ENCODE results near the gene JPH4. TPM values are rescaled to one million over a fixed set of nuclear protein-coding genes. Genes with fewer than 3 reads are reported as not detected.

Gene JPH4
- total and polyA plus RNA-seq, 2 of the 8 experiments (the other 6 are each of a cell fraction or from before 2014, with no cell fraction given) = 23.9 to 46.7 TPM

DNA sequence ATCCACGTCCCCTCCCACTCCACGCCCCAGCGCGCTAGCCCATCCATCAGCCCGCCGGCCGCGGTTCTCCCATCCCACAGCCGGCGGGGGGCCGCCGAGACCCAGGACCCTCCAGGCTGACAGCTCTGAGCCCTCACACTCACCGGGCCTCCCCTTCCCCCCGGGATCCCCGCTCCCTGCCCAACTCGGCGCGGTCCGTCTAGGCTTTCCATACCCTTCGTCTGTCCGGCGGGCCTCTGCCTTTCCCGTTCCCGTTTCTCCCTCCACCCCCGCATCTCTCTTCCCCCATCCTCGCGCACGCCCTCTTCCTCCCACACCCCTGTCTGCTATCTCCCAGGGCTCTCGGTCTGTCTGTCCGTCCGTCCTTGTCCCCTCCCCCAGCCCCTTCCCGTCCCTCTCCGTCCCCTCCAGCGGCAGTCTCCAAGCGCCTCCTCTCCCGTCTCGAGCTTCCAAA is 27.8 kb downstream of the JPH4 start (continued):
- TF ChIP-seq, protein P1, sequence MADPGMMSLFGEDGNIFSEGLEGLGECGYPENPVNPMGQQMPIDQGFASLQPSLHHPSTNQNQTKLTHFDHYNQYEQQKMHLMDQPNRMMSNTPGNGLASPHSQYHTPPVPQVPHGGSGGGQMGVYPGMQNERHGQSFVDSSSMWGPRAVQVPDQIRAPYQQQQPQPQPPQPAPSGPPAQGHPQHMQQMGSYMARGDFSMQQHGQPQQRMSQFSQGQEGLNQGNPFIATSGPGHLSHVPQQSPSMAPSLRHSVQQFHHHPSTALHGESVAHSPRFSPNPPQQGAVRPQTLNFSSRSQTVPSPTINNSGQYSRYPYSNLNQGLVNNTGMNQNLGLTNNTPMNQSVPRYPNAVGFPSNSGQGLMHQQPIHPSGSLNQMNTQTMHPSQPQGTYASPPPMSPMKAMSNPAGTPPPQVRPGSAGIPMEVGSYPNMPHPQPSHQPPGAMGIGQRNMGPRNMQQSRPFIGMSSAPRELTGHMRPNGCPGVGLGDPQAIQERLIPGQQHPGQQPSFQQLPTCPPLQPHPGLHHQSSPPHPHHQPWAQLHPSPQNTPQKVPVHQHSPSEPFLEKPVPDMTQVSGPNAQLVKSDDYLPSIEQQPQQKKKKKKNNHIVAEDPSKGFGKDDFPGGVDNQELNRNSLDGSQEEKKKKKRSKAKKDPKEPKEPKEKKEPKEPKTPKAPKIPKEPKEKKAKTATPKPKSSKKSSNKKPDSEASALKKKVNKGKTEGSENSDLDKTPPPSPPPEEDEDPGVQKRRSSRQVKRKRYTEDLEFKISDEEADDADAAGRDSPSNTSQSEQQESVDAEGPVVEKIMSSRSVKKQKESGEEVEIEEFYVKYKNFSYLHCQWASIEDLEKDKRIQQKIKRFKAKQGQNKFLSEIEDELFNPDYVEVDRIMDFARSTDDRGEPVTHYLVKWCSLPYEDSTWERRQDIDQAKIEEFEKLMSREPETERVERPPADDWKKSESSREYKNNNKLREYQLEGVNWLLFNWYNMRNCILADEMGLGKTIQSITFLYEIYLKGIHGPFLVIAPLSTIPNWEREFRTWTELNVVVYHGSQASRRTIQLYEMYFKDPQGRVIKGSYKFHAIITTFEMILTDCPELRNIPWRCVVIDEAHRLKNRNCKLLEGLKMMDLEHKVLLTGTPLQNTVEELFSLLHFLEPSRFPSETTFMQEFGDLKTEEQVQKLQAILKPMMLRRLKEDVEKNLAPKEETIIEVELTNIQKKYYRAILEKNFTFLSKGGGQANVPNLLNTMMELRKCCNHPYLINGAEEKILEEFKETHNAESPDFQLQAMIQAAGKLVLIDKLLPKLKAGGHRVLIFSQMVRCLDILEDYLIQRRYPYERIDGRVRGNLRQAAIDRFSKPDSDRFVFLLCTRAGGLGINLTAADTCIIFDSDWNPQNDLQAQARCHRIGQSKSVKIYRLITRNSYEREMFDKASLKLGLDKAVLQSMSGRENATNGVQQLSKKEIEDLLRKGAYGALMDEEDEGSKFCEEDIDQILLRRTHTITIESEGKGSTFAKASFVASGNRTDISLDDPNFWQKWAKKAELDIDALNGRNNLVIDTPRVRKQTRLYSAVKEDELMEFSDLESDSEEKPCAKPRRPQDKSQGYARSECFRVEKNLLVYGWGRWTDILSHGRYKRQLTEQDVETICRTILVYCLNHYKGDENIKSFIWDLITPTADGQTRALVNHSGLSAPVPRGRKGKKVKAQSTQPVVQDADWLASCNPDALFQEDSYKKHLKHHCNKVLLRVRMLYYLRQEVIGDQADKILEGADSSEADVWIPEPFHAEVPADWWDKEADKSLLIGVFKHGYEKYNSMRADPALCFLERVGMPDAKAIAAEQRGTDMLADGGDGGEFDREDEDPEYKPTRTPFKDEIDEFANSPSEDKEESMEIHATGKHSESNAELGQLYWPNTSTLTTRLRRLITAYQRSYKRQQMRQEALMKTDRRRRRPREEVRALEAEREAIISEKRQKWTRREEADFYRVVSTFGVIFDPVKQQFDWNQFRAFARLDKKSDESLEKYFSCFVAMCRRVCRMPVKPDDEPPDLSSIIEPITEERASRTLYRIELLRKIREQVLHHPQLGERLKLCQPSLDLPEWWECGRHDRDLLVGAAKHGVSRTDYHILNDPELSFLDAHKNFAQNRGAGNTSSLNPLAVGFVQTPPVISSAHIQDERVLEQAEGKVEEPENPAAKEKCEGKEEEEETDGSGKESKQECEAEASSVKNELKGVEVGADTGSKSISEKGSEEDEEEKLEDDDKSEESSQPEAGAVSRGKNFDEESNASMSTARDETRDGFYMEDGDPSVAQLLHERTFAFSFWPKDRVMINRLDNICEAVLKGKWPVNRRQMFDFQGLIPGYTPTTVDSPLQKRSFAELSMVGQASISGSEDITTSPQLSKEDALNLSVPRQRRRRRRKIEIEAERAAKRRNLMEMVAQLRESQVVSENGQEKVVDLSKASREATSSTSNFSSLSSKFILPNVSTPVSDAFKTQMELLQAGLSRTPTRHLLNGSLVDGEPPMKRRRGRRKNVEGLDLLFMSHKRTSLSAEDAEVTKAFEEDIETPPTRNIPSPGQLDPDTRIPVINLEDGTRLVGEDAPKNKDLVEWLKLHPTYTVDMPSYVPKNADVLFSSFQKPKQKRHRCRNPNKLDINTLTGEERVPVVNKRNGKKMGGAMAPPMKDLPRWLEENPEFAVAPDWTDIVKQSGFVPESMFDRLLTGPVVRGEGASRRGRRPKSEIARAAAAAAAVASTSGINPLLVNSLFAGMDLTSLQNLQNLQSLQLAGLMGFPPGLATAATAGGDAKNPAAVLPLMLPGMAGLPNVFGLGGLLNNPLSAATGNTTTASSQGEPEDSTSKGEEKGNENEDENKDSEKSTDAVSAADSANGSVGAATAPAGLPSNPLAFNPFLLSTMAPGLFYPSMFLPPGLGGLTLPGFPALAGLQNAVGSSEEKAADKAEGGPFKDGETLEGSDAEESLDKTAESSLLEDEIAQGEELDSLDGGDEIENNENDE (IDR thresholded peaks at IDR 0.05; ENCODE audit: insufficient replicate concordance, low read length) = no peak
- TF ChIP-seq SP1 (IDR thresholded peaks at IDR 0.05; ENCODE audit: low read depth, low read length) (no peak), BACH1 (IDR thresholded peaks at IDR 0.05; ENCODE audit: low read length) (no peak), SP4 (IDR thresholded peaks at IDR 0.05; ENCODE audit: low read length) (no peak), POLR2A (IDR thresholded peaks at IDR 0.05; ENCODE audit: control extremely low read depth in 1 of 2, low read depth in 2 of 2, low read length in 2 of 2) (no peak), KDM4A (IDR thresholded peaks at IDR 0.05; ENCODE audit: low read depth, low read length, severe bottlenecking) (peak; percentile 28), HDAC2 (IDR thresholded peaks at IDR 0.05; ENCODE audit: borderline replicate concordance in 1 of 2, low read depth in 2 of 2, low read length in 2 of 2) (no peak)
- TF ChIP-seq, protein P2, sequence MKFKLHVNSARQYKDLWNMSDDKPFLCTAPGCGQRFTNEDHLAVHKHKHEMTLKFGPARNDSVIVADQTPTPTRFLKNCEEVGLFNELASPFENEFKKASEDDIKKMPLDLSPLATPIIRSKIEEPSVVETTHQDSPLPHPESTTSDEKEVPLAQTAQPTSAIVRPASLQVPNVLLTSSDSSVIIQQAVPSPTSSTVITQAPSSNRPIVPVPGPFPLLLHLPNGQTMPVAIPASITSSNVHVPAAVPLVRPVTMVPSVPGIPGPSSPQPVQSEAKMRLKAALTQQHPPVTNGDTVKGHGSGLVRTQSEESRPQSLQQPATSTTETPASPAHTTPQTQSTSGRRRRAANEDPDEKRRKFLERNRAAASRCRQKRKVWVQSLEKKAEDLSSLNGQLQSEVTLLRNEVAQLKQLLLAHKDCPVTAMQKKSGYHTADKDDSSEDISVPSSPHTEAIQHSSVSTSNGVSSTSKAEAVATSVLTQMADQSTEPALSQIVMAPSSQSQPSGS (IDR thresholded peaks at IDR 0.05; ENCODE audit: low read length) = no peak

Data from H1 (cell line).